Stimulated activated CD8-positive, alpha-beta memory T cell treated with anti-CD3 and anti-CD28 coated beads, Interleukin-15, amount 100 ng/mL, for 24 hours (primary cell): ENCODE data around the gene MAP4K5.
"Not testable (repeated sequence)": the region's sequence is repeated elsewhere in the genome, so short reads cannot be mapped to it uniquely, and the experiment has no call there.

Source experiments
- DNase-seq: peaks from one replicate; pipeline ENCODE4 v3.0.0-alpha.2; 2020; ENCODE audit warnings: low read depth

Gene MAP4K5

GRCh38 chr14:50532502-50533240, at the start of gene MAP4K5:
MAP4K5 (minus strand) TSS chr14:50532569; CDS start chr14:50532049, 520 bp downstream.
- peak; percentile 71 for DNase-seq

GRCh38 chr14:50578433-50578832, 46.1 kb upstream of the MAP4K5 start:
- no peak for DNase-seq

GRCh38 chr14:50577982-50578381, 45.6 kb upstream of the MAP4K5 start:
- no peak for DNase-seq

GRCh38 chr14:50575769-50576168, 43.4 kb upstream of the MAP4K5 start:
- no peak for DNase-seq

- DNase-seq = no peak
These were observed 41.5 kb upstream of the MAP4K5 start for GRCh38 chr14:50573862-50574261.

- no peak for DNase-seq
These were observed 37.4 kb upstream of the MAP4K5 start for GRCh38 chr14:50569714-50570274.

- no peak for DNase-seq
These were observed 30.5 kb upstream of the MAP4K5 start for GRCh38 chr14:50562841-50563240.

- peak; percentile 13 for DNase-seq
These were observed 28.5 kb upstream of the MAP4K5 start for GRCh38 chr14:50560931-50561285.

GRCh38 chr14:50559990-50560930, 27.9 kb upstream of the MAP4K5 start, which contains the start of gene ATL1:
ATL1 (plus strand) TSS chr14:50560145; CDS start chr14:50560266, 121 bp downstream.
- DNase-seq = peak; percentile 10

- not testable (repeated sequence) for DNase-seq
These were observed 20.4 kb upstream of the MAP4K5 start for GRCh38 chr14:50552796-50553195.

- DNase-seq = no peak
These were observed 19.5 kb upstream of the MAP4K5 start for GRCh38 chr14:50551877-50552276.

- no peak for DNase-seq
These were observed 17.9 kb upstream of the MAP4K5 start for GRCh38 chr14:50550294-50550693.

- DNase-seq = no peak
These were observed 13.2 kb upstream of the MAP4K5 start for GRCh38 chr14:50545618-50546017.

- DNase-seq = no peak
These were observed 12.5 kb upstream of the MAP4K5 start for GRCh38 chr14:50544911-50545310.

GRCh38 chr14:50542941-50543418, 10.6 kb upstream of the MAP4K5 start:
- no peak for DNase-seq

GRCh38 chr14:50541159-50541567, 8.8 kb upstream of the MAP4K5 start:
- no peak for DNase-seq

GRCh38 chr14:50539051-50539450, 6.7 kb upstream of the MAP4K5 start:
- no peak for DNase-seq

- not testable (repeated sequence) for DNase-seq
These were observed 5.7 kb upstream of the MAP4K5 start for GRCh38 chr14:50538034-50538433.

- no peak for DNase-seq
These were observed 2.6 kb upstream of the MAP4K5 start for GRCh38 chr14:50534997-50535396.

GRCh38 chr14:50534416-50534815, 2.0 kb upstream of the MAP4K5 start:
- DNase-seq = no peak

GRCh38 chr14:50533806-50534205, 1.4 kb upstream of the MAP4K5 start:
- no peak for DNase-seq

GRCh38 chr14:50533241-50533705, 904 bp upstream of the MAP4K5 start:
- no peak for DNase-seq
